Measurements from ENCODE around the gene FNDC4. TPM values are rescaled to one million over a fixed set of nuclear protein-coding genes. Genes with fewer than 3 reads are reported as not detected.

FNDC4 gene
- total and polyA plus RNA-seq, 2 of the 8 experiments (the other 6 are each of a cell fraction or from before 2014, with no cell fraction given): 14.1 to 14.7 TPM

- Histone ChIP-seq H3K56ac (replicated peaks; ENCODE audit: insufficient read length, low read depth, low read length) (peak overlapping the region; percentile 49), H3K4me2 (ENCODE audit: insufficient read depth in 1 of 2, low read depth in 2 of 2, low read length in 2 of 2) (no peak overlapping the region), H2BK15ac (ENCODE audit: low read length) (no peak overlapping the region), H3K4ac (replicated peaks; ENCODE audit: insufficient read length, low read depth, low read length) (no peak overlapping the region), H2BK120ac (replicated peaks; ENCODE audit: low read depth, low read length) (no peak overlapping the region), H4K8ac (ENCODE audit: extremely low read depth, insufficient read depth, low read length) (no peak overlapping the region), H3K27me3 (replicated peaks in 1 of 4; ENCODE audit: control insufficient read depth in 3 of 4, extremely low read depth in 1 of 4, insufficient read depth in 3 of 4, low read length in 3 of 4) (no peaks in the 10 kb centered on the region), H2BK5ac (ENCODE audit: low read depth, low read length) (no peak overlapping the region), H2AFZ (ENCODE audit: low read length) (no peak overlapping the region), H2BK20ac (ENCODE audit: low read length) (no peak overlapping the region), H3K23ac (ENCODE audit: insufficient read length) (no peak overlapping the region), H3K4me3 (ENCODE audit: extremely low read depth in 1 of 4, insufficient read depth in 2 of 4, low read depth in 3 of 4, low read length in 4 of 4) (no peak overlapping the region), H4K91ac (replicated peaks; ENCODE audit: insufficient read length, low read length) (no peak overlapping the region), H3K79me1 (ENCODE audit: low read depth, low read length) (no peaks in the 10 kb centered on the region), H3K23me2 (ENCODE audit: low read depth, low read length) (no peaks in the 10 kb centered on the region), H3K36me3 (ENCODE audit: control insufficient read depth in 2 of 4, insufficient read depth in 4 of 4, low read length in 3 of 4) (no peaks in the 10 kb centered on the region), H4K5ac (ENCODE audit: insufficient read length, low read depth, low read length) (no peak overlapping the region), H3K4me1 (replicated peaks in 1 of 4; ENCODE audit: control insufficient read depth in 3 of 4, insufficient read depth in 4 of 4, low read length in 3 of 4) (no peaks in the 10 kb centered on the region), H3K9me3 (ENCODE audit: insufficient read depth in 2 of 2, low read depth in 1 of 2, low read length in 1 of 2) (no peaks in the 10 kb centered on the region), H2AK5ac (ENCODE audit: low read depth, low read length) (no peak overlapping the region), H3K27ac (ENCODE audit: low read depth, low read length) (no peak overlapping the region), H4K20me1 (replicated peaks in 1 of 2; ENCODE audit: control insufficient read depth in 1 of 2, insufficient read depth in 2 of 2, low read length in 2 of 2) (no peaks in the 10 kb centered on the region), H3K9ac (replicated peaks in 1 of 4; ENCODE audit: extremely low read depth in 1 of 4, low read depth in 3 of 4, low read length in 3 of 4) (no peak overlapping the region), H2BK12ac (ENCODE audit: low read depth, low read length) (no peak overlapping the region), H3K18ac (ENCODE audit: extremely low read depth, low read length) (no peak overlapping the region), H3K14ac (ENCODE audit: insufficient read length) (no peak overlapping the region), H3K79me2 (ENCODE audit: control insufficient read depth in 1 of 2, insufficient read depth in 2 of 2, low read length in 2 of 2) (no peaks in the 10 kb centered on the region)
- 83% methylated on average over 3 of the region's 3 CpGs; no CpG with 5 or more reads in 1 of the 2 experiments for WGBS, 2 experiments (ENCODE audit: extremely low coverage in 1 of 2, insufficient coverage in 1 of 2, insufficient read length in 1 of 2, insufficient replicate concordance in 2 of 2, low coverage in 1 of 2, low lambda C conversion rate in 2 of 2, missing lambda C conversion rate in 1 of 2)
- ChIA-PET POLR2A (ENCODE audit: partially characterized antibody) (interaction anchor here (0.7 to 1.2 kb wide), 2 partner anchors 55 to 136 kb away, joined by 3 to 5 read pairs; partner anchors contain the start of gene SUPT7L), CTCF (ENCODE audit: partially characterized antibody) (interaction anchor here (0.7 kb wide), 1 partner anchor 71 kb away, joined by 3 read pairs; no protein-coding TSS in a partner anchor)
- no peak for TF ChIP-seq SAP30 (IDR thresholded peaks at IDR 0.05; ENCODE audit: insufficient read depth, insufficient replicate concordance, low read length)
- DNase-seq (ENCODE audit: low read depth in 1 of 2, low spot score in 2 of 2): no peak
- no peak for FAIRE-seq
Observed at GRCh38 chr2:27527182-27527581, 32.2 kb upstream of the FNDC4 start.
